NCI-H2196 treated with DMSO at 0.1 percent for 48 hours (cell line): ENCODE data around the gene CASKIN2.

ENCODE experiments used
- DNase-seq: peaks from one replicate; lab custom pipeline; 2025; ENCODE audit not compliant: unreplicated experiment; lab: John Stamatoyannopoulos, UW

The CASKIN2 gene, protein sequence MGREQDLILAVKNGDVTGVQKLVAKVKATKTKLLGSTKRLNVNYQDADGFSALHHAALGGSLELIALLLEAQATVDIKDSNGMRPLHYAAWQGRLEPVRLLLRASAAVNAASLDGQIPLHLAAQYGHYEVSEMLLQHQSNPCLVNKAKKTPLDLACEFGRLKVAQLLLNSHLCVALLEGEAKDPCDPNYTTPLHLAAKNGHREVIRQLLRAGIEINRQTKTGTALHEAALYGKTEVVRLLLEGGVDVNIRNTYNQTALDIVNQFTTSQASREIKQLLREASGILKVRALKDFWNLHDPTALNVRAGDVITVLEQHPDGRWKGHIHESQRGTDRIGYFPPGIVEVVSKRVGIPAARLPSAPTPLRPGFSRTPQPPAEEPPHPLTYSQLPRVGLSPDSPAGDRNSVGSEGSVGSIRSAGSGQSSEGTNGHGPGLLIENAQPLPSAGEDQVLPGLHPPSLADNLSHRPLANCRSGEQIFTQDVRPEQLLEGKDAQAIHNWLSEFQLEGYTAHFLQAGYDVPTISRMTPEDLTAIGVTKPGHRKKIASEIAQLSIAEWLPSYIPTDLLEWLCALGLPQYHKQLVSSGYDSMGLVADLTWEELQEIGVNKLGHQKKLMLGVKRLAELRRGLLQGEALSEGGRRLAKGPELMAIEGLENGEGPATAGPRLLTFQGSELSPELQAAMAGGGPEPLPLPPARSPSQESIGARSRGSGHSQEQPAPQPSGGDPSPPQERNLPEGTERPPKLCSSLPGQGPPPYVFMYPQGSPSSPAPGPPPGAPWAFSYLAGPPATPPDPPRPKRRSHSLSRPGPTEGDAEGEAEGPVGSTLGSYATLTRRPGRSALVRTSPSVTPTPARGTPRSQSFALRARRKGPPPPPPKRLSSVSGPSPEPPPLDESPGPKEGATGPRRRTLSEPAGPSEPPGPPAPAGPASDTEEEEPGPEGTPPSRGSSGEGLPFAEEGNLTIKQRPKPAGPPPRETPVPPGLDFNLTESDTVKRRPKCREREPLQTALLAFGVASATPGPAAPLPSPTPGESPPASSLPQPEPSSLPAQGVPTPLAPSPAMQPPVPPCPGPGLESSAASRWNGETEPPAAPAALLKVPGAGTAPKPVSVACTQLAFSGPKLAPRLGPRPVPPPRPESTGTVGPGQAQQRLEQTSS (N-terminal part only)

DNA sequence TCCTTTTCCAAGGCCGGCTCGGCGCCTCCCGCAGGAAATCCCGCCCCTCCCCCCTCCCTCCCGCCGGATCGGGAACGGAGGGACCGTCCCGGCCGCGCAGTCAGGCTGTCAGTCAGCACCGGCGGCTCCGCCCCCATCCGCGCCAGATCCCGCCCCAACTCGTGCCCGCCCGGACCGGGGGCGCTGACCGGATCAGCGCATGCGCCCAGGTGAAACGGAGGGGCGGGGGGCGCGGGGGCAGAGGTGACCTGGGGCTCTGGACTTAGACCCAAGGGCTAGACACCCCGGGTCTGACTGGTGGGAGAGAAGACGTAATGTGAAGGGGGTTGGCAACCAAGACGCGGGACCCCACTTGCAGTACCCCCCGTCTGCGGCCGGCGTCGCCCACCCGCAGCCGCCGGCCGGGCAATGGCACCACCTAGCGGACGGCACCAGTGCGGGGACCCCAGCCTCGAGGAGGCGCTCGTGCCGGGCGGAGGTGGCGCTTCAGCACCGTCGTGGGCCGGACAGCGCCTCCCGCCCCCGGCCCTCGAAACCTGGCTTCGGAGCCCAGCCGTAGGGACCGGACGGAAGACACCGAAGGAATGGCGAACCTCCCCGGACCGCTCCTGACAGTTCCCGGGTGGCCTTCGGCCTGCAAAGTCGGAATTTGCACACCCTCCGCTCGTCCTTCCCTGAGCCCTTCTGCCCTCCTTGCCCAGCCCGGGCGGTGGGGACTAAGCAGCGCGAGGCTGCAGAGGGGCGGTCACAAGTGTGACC, at the start of gene CASKIN2:
Gene CASKIN2 (minus strand): TSS at position 42 of the 759 bp plus-strand sequence. CDS start 1,733 bp downstream, outside the sequence.
- peak; percentile 86 for DNase-seq

DNA sequence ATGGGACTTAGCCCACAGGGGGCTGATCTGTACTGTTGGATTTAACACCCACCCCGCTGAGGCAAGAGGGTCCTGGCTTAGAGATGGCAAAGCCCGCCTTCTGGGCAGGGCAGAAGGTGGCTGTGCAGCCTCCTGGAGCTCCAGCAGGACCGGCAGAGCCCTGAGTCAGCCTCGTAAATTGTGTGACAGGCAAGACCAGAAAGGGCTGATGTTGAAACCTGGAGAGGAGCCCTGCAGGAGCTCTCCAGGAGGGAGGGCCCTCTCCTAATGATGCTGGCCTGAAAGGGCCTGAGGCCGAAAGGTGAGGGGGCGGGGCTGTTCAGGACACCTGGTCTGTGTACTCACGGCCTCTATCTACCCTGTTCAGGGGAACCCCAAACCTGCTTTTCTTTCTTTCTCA, 49.7 kb upstream of the CASKIN2 start:
- no peak for DNase-seq

DNA sequence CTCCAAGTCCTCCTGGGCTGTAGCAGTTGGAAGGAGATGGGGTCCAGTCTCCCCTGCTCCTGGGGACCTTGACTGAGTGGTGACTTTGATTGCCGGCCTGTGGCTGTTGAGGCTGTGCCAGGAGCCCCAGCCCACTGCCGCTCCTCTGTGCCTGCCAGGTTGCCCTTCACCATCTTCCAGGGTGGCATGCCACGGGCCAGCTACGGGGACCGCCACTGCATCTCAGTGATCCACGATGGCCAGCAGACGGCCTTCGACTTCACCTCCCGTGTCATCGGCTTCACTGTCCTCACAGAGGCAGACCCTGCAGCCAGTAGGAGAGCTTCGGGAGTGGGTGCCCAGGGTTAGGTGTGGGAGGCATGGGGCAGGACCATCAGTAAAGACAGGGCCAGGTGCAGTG, 48.9 kb upstream of the CASKIN2 start:
- no peak for DNase-seq

DNA sequence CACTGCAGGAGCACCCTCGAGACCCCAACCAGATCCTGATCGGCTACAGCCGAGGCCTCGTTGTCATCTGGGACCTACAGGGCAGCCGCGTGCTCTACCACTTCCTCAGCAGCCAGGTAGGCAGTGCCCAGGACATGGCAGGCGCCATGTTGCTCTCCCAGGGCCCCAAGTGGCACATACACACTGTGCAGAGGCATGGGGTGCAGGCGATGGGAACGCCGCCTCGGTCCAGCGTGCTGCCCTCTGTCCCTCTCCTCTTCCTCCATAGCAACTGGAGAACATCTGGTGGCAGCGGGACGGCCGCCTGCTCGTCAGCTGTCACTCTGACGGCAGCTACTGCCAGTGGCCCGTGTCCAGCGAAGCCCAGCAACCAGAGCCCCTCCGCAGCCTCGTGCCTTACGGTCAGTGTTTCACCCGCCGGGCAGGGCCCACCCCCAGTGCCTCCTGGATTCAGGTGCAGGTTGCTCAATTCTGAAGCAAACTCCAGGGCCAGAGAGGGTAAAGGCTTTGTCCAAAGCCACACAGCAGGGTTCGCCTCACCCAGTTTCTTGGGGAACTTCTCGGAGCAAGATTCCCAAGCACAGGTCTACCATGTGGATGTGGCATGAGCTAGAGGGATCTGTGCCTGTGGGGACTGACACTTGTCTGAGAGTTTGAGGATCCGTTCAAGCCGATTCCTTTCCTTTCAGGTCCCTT, 47.9 kb upstream of the CASKIN2 start:
- DNase-seq = no peak

DNA sequence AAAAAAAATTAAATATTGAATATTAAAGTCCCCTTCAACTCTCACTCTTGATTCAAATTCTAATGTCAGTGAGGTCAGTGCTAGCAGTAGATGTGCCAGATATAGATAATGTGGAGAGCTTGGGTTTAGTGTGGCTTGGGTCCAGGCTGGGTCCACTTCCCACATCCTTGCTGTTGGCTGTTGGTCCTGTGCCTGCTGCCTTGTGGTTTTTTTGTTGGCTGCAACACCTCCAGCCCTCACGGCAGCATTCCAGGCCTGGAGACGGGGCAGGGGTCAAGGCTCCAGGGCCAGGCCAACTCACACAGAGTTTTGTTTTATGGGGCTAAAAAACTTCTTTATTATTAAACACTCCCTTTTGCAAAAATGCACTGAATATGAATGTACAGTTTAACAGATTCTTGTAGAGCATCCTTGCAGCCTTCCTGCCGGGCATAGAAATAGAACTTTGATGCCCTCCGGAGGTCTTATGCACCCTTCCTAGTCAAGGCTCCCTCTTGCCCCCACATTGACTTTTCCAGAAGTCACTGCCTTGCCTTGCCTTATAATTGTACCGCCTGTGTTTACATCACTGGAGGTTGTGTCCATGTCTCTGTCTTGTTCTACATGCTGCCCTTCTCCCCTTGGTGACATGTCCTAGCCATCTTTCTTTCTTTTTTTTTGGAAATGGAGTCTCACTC, 46.7 kb upstream of the CASKIN2 start:
- no peak for DNase-seq

DNA sequence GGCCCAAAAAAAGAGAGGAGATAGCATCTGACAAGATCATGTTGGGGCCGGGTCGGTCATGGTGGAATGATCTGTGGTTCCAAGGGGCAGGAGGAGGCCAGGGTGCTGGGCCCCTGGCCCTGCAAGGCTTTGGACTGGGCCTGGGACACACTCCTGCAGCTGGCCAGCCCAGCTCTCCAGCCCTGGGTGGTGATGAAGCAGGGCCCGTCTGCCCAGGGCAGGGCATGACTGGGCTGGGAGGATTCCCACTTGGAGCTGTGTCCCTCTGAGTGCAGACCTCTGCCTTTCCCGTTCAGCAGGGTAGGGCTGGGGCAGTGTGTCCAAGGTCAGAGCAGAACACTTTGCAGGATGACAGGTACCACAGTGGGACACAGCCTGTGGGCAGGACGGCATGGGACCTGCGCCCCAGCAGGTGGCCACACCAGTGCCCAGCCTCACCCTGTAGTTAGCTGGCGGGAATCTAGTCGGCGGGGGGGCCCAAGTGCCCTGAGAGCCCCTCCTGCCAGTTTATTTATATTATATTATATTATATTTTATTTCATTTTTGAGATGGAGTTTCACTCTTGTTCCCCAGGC, 44.7 kb upstream of the CASKIN2 start:
- no peak for DNase-seq

DNA sequence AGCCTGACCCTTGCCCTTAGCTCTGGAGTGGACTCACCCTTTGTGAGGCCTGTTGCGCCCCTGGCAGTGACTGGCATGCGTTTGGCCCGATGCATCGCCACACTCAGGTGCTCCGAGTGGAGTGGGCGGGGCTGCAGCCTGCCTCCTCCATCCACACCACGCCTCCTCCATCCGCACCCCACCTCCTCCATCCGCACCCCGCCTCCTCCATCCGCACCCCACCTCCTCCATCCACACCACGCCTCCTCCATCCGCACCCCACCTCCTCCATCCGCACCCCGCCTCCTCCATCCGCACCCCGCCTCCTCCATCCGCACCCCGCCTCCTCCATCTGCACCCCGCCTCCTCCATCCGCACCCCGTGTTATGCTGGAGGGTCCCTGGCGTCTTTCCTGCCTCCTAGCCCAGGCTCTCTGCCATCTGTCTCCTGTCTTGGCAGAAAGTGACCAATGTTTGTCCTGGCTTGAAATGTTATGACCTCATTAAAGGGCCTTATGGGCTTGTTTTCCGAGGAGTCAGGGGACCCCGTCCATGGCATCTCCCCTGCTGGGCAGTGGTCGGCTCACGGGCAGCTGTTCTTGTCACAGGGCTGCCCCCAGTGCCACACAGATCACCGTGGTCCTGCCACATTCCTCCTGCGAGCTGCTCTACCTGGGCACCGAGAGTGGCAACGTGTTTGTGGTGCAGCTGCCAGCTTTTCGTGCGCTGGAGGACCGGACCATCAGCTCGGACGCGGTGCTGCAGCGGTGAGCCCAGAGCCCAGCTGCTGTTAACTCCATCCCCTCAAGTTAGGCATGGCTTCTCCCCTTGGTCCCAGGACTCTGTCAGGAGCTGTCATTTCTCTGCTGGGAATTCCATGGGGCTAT, 43.6 kb upstream of the CASKIN2 start:
- DNase-seq = no peak

DNA sequence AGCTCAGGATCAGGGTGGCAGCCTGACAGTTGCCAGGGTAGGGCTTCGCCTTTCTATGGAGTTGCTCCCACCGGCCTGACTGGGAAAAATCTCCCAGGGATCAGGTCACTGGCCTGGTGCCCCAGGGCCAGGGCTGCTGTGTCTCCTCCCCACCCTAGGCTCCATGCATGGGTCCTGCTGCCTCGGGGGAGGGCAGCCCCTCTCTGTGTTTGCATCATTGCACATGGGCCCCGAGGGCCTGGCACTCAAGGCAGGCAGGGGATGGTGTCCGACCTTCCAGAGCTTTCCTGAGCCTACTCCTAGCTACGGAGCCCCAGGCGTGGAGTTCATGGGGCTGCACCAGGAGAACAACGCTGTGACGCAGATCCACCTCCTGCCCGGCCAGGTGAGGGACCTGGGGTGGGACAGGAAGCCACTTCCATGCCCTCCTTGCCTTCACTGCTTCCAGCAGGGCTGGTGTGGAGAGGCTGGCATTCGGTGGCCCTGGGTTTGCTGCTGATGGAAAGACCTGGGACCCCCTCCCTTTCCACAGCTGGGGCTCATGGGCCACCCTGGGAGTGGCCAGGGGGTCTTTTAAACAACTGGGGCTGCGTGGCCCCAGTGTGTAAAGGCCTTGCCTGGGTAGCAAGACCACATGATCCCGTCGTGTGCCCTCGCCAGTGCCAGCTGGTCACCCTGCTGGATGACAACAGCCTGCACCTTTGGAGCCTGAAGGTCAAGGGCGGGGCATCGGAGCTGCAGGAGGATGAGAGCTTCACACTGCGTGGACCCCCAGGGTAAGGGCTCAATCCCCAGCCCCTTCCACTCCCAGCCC, 42.7 kb upstream of the CASKIN2 start:
- no peak for DNase-seq

DNA sequence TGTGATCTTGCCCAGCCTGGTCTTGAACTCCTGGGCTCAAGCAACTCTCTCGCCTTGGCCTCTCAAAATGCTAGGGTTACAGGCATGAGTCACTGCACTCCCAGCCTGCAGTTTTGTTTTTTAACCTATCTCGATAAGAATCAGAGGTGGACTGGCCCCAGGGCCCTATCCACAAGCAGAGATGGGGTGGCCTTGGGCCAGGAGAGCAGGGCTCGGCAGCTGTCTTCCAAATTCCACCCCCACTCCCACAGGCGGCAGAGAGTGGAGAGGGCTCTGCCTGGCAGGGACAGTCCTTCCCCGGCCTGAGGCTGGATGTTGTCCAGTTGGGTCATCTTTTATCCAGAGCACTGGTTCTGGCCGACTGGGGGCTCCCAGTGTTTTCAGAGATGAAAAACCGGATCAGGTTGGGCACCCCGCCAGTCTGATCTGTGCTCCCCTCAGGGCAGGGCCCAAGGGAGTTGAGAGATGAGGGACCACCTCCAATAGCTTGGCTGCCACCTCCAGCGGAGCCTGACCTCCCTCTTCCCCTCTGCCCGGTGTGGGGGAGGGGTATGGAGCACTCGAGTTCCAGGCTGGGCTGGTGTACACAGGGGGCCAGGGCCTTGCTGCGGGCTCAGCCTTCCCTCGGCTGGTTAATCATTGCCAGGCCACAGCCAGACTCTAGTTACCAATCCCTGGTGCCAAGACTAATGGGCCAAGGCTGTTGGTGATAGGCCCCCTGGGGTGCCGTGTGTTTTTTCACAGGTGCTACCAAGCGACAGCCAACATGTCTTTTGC, 41.9 kb upstream of the CASKIN2 start:
- DNase-seq = peak; percentile 86

DNA sequence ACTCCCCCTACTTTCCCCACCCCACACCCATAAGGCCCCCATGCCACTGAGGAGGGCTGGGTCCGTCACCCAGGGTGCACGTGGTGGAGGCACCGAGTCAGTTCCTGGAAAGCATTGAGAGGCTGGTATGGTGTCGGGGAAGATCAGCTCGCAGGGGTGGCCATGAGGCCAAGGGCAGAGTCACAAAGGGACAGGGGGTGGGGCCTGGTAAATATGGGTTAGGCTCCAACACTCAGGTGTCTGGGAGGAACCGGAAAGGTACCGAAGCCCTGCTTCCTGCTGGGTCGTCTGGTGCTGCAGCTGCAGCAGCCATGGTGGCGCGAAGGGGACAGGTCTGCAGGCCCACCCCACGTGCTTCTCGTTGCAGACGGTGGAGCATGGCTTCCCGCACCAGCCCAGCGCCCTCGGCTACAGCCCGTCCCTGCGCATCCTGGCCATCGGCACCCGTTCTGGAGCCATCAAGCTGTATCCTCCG, 40.4 kb upstream of the CASKIN2 start:
- DNase-seq = no peak

DNA sequence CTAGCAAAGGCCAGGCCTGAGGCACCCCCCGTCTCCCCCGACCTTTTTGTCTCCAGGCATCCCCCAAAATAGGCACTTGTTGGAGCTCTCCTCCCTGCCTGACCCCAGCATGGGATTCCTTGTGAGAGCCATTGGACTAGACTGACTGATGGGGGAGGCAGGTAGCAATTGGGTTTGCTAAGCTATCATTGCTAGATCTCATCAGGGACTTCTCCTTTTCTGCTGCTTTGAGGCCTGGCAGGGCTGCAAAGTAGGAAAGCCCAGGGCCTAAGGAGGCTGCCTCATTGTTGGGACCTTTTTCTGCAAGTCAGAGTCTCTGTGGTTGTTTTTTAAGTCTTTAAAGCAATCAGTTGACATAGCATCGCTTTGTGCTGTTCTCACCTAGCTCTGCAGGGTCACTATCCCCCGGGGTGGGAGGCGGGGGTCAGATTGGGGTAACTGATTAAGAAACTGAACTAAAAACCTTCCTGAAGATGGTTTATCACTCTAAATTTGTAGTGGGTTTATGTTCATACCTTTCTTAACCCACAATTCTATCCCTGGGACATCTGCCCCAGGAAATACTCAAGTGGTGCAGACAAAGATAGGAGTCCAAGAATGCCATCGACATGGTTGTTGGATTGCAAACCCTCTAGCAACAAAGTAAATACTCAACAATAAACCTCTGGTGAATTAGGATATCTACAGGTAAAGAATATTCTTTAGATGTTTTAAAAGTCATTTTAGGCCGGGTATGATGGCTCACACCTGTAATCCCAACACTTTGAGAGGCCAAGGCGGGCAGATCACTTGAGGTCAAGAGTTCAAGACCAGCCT, 38.2 kb upstream of the CASKIN2 start:
- DNase-seq = no peak

DNA sequence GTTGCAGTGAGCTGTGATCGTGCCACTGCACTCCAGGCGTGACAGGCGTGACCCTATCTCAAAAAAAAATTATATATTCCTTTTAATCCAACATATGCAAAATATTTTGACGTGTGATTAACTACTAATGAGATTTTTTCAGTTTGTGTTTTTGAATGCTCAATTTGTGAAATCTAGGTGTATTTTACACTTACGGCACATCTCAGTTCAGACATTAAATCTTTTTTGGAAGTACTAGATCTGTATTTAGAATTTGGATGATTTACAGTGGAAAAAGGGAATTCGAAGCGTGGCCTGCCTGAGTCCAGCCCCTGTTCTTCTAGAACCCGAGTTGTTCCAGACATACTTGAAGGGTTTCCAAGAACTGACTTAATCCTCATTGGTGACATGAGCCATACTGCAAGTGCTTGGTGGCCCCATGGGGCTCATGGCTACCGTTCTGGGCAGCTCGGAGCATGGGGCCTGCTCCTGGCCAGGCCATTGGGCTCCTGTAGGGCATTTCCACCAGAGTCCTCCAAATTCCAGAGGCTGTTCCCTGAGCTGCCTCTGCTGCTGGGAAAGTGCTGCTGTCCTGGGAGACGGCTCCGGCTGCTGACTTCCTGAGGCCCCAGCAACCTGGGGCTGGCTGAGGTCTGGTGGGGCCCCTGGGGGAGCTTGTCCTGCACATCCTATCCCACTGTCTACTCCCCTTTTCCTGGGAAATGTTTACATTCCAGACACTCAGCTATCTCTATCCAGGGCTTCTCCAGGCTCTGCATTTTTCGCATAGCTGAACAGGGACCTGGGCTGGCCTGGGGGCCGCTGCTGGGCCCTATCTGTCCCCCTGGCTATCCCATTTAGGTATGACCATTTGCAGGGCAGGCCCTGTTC, 37.3 kb upstream of the CASKIN2 start:
- DNase-seq = no peak

DNA sequence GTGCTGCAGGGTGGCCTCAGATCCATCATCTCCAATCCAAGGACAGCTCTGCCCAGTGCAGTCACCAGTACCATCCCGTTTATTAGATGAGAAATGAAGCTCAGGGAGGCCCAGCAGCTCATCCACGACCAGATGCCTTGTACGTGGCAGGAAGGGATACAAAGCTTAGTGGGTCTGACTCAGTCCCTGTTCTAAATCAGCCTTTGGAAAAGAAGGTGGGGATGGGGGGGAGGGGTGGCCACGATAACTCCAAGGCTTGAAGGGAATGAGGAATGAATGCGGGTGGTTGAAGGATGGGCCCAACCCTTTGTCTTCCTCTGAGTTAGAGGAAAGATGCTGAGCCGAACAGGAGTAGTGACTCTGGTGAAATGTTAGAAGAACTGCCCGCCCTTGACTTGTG, 35.9 kb upstream of the CASKIN2 start:
- no peak for DNase-seq

DNA sequence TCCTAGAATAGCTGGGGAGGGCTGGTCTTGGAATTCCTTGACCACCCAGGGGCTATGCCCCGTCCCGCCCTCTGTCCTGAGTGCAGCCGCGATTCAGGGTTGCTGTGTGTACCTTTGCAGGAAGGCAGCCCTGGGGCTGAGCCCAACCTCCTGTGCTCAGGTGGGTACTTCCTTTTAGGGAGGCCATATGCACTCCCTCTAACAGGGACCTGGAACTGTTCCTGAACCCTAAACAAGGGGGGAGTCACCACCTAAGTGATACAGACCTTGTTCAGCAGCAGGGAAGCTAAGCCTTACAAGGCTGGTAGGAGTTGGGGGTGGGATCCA, 34.8 kb upstream of the CASKIN2 start:
- no peak for DNase-seq
